ENCODE measurements around the gene DMRT3. TPM values are rescaled to one million over a fixed set of nuclear protein-coding genes. Genes with fewer than 3 reads are reported as not detected.
A peak's percentile ranks its signal among the peaks of the same experiment; 100 is the strongest.

The DMRT3 gene
- total RNA-seq, 1 donor from 2014 or later = 0.41 TPM

DNA sequence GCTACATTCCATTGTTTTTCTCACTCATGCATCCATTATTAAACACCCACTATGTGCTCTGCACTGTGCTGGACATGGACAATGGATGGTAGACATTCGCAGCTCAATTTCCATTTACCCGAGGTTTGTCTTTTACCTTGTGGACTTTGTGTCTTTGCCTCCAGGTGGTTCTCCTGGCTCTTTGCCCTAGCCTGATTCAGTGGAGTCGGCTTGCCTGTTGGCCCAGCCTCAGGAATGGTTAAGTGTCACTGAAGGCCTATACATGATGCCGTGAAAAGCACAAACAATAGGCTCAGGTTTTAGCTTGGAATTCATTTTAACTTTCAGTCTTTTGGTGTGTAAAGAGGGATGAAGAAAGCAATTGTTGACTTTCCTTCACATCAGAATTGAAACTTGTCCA, 16.5 kb upstream of the DMRT3 start:
- H3K27ac Mint-ChIP-seq = no peak overlapping the region
- no peaks in the 10 kb centered on the region for H3K9me3 Mint-ChIP-seq
- no peak for TF ChIP-seq EZH2phosphoT487 (IDR thresholded peaks at IDR 0.05)
- TF ChIP-seq, protein P1, sequence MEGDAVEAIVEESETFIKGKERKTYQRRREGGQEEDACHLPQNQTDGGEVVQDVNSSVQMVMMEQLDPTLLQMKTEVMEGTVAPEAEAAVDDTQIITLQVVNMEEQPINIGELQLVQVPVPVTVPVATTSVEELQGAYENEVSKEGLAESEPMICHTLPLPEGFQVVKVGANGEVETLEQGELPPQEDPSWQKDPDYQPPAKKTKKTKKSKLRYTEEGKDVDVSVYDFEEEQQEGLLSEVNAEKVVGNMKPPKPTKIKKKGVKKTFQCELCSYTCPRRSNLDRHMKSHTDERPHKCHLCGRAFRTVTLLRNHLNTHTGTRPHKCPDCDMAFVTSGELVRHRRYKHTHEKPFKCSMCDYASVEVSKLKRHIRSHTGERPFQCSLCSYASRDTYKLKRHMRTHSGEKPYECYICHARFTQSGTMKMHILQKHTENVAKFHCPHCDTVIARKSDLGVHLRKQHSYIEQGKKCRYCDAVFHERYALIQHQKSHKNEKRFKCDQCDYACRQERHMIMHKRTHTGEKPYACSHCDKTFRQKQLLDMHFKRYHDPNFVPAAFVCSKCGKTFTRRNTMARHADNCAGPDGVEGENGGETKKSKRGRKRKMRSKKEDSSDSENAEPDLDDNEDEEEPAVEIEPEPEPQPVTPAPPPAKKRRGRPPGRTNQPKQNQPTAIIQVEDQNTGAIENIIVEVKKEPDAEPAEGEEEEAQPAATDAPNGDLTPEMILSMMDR (IDR thresholded peaks at IDR 0.05) = no peak
- Histone ChIP-seq H3K9me3 (ENCODE audit: low read depth) (no peaks in the 10 kb centered on the region), H3K4me1 (peaks cover 19% of the 10 kb centered on the region), H3K36me3 (no peaks in the 10 kb centered on the region), H3K79me2 (ENCODE audit: low read depth) (no peaks in the 10 kb centered on the region), H3K27ac (no peak overlapping the region), H4K20me1 (ENCODE audit: low read depth) (no peaks in the 10 kb centered on the region), H3K4me3 (no peak overlapping the region), H3K27me3 (peaks cover 97% of the 10 kb centered on the region), H3K9ac (no peak overlapping the region), H3K4me2 (no peak overlapping the region), H3F3A (ENCODE audit: low read depth) (no peaks in the 10 kb centered on the region), H2AFZ (replicated peaks) (no peak overlapping the region)
- no peak for DNase-seq (ENCODE audit: low spot score)
- H3K36me3 Mint-ChIP-seq = no peaks in the 10 kb centered on the region
- peaks cover 17% of the 10 kb centered on the region for H3K27me3 Mint-ChIP-seq (ENCODE audit: insufficient read depth, low read depth)
- peaks cover 21% of the 10 kb centered on the region for H3K4me1 Mint-ChIP-seq
- H3K4me3 Mint-ChIP-seq = no peak overlapping the region

DNA sequence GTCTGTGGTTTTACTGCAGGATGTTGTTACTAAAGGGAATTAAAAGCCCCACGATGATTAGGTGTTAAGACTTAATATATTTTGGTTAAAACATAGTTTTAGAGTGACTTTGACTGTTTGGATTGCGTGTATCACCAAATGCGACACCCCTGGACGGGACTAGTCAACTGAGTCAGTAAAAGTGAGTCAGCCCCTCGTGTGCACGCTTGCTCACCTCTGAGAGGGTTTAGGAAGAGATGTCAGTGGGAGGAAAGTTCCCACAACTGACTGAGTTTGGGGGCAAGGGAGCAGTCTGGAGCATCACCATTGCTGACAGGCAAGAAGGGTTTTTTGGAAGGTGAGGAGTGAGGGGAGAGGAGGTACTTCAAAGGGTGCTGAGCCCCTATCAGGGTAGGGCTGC, 14.4 kb upstream of the DMRT3 start:
- peaks cover 40% of the 10 kb centered on the region for H3K4me1 ChIP-seq
- H3K27me3 ChIP-seq = peaks cover 98% of the 10 kb centered on the region
- peaks cover 32% of the 10 kb centered on the region for H3K27me3 Mint-ChIP-seq (ENCODE audit: insufficient read depth, low read depth)

DNA sequence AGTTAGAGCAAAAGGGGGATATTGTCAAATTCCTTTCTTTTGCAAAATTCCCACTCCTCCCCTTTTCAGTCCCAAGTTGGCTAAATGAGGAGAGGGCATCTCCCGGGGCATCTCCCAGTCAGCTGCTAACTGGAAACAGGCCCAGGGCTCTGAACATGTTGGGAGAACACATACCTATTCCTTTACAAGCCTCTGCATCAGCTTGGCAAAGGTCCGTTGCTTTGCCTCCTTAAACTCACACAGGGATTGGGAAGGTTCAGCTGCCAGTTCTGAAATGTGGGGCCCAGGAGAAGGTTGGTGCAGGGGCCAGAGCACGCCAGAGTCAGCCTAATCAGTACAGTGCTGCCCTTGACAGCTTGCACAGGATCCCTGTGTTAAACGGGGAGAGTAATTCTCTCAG, 11.0 kb upstream of the DMRT3 start:
- Histone ChIP-seq H3K4me2 (peak overlapping the region; percentile 71), H3K27ac (no peak overlapping the region), H2AFZ (replicated peaks) (no peak overlapping the region), H3K27me3 (peaks cover 100% of the 10 kb centered on the region), H3K9ac (no peak overlapping the region), H3K4me1 (peaks cover 74% of the 10 kb centered on the region), H4K20me1 (ENCODE audit: low read depth) (peaks cover 11% of the 10 kb centered on the region), H3K79me2 (ENCODE audit: low read depth) (no peaks in the 10 kb centered on the region), H3F3A (ENCODE audit: low read depth) (peaks cover 35% of the 10 kb centered on the region), H3K36me3 (no peaks in the 10 kb centered on the region), H3K4me3 (no peak overlapping the region), H3K9me3 (ENCODE audit: low read depth) (no peaks in the 10 kb centered on the region)
- no peaks in the 10 kb centered on the region for H3K36me3 Mint-ChIP-seq
- DNase-seq (ENCODE audit: low spot score) = no peak
- peaks cover 55% of the 10 kb centered on the region for H3K4me1 Mint-ChIP-seq
- no peak overlapping the region for H3K27ac Mint-ChIP-seq
- TF ChIP-seq EZH2phosphoT487 (IDR thresholded peaks at IDR 0.05) = no peak
- TF ChIP-seq, protein P1 (IDR thresholded peaks at IDR 0.05) = no peak
- TF ChIP-seq EZH2 (IDR thresholded peaks at IDR 0.05) = no peak
- H3K27me3 Mint-ChIP-seq (ENCODE audit: insufficient read depth, low read depth) = peaks cover 52% of the 10 kb centered on the region
- H3K9me3 Mint-ChIP-seq = no peaks in the 10 kb centered on the region
- H3K4me3 Mint-ChIP-seq = no peak overlapping the region

More for the DNA sequence above, 14.4 kb upstream of the DMRT3 start:
- H3K27ac ChIP-seq = no peak overlapping the region
- H3K4me1 Mint-ChIP-seq = peaks cover 36% of the 10 kb centered on the region
- H3K4me3 Mint-ChIP-seq = no peak overlapping the region
- H3K9ac ChIP-seq = no peak overlapping the region
- H3K9me3 ChIP-seq (ENCODE audit: low read depth) = no peaks in the 10 kb centered on the region
- H3K9me3 Mint-ChIP-seq = no peaks in the 10 kb centered on the region
- TF ChIP-seq EZH2phosphoT487 (IDR thresholded peaks at IDR 0.05) = no peak
- TF ChIP-seq EZH2 (IDR thresholded peaks at IDR 0.05) = no peak
- TF ChIP-seq, protein P1 (IDR thresholded peaks at IDR 0.05) = no peak
- no peaks in the 10 kb centered on the region for H3K36me3 Mint-ChIP-seq
- no peak overlapping the region for H2AFZ ChIP-seq (replicated peaks)
- no peak overlapping the region for H3K4me2 ChIP-seq
- H3K4me3 ChIP-seq = no peak overlapping the region
- H3K36me3 ChIP-seq = no peaks in the 10 kb centered on the region
- no peak for DNase-seq (ENCODE audit: low spot score)
- H3F3A ChIP-seq (ENCODE audit: low read depth) = peaks cover 12% of the 10 kb centered on the region
- H4K20me1 ChIP-seq (ENCODE audit: low read depth) = no peaks in the 10 kb centered on the region
- H3K27ac Mint-ChIP-seq = no peak overlapping the region
- no peaks in the 10 kb centered on the region for H3K79me2 ChIP-seq (ENCODE audit: low read depth)
